Effector memory CD4-positive, alpha-beta T cell (primary cell): ENCODE measurements around the gene ALG12.

ENCODE experiments used
- DNase-seq, 3 donors: peaks; one replicate each; pipeline ENCODE4 v3.0.0-alpha.2; 2020
- H3K27ac ChIP-seq: 2 replicates; pipeline ENCODE4 v1.7.0; 2013; ENCODE audit warnings: mild to moderate bottlenecking, low read length, moderate library complexity; ENCODE audit not compliant: insufficient read depth, poor library complexity, severe bottlenecking
- H3K27me3 ChIP-seq: replicated peaks from 2 replicates; pipeline ENCODE4 v1.7.0; 2013; ENCODE audit warnings: mild to moderate bottlenecking, low read length; ENCODE audit not compliant: insufficient read depth, control insufficient read depth, poor library complexity, severe bottlenecking
- H3K36me3 ChIP-seq: 2 replicates; pipeline ENCODE4 v1.7.0; 2013; ENCODE audit warnings: mild to moderate bottlenecking, low read length, moderate library complexity; ENCODE audit not compliant: control insufficient read depth, insufficient read depth
- H3K4me1 ChIP-seq: 2 replicates; pipeline ENCODE4 v1.7.0; 2013; ENCODE audit warnings: low read length, mild to moderate bottlenecking; ENCODE audit not compliant: control insufficient read depth, insufficient read depth, poor library complexity, severe bottlenecking
- H3K4me3 ChIP-seq: 2 replicates; pipeline ENCODE4 v1.7.0; 2013; ENCODE audit warnings: low read length, low read depth, mild to moderate bottlenecking; ENCODE audit not compliant: insufficient read depth, poor library complexity, severe bottlenecking
- H3K9me3 ChIP-seq: 2 replicates; pipeline ENCODE4 v1.7.0; 2013; ENCODE audit warnings: mild to moderate bottlenecking, low read length, moderate library complexity; ENCODE audit not compliant: control insufficient read depth

ALG12 gene

GRCh38 chr22:49911881-49912625 lies 6.2 kb downstream of the ALG12 start:
- H3K9me3 ChIP-seq, result no peaks in the 10 kb centered on the region
- DNase-seq, result no peak
- H3K4me3 ChIP-seq, result no peak overlapping the region
- H3K36me3 ChIP-seq, result peaks cover 42% of the 10 kb centered on the region
- peaks cover 2% of the 10 kb centered on the region for H3K4me1 ChIP-seq
- H3K27me3 ChIP-seq, result no peaks in the 10 kb centered on the region
- no peak overlapping the region for H3K27ac ChIP-seq

DNA sequence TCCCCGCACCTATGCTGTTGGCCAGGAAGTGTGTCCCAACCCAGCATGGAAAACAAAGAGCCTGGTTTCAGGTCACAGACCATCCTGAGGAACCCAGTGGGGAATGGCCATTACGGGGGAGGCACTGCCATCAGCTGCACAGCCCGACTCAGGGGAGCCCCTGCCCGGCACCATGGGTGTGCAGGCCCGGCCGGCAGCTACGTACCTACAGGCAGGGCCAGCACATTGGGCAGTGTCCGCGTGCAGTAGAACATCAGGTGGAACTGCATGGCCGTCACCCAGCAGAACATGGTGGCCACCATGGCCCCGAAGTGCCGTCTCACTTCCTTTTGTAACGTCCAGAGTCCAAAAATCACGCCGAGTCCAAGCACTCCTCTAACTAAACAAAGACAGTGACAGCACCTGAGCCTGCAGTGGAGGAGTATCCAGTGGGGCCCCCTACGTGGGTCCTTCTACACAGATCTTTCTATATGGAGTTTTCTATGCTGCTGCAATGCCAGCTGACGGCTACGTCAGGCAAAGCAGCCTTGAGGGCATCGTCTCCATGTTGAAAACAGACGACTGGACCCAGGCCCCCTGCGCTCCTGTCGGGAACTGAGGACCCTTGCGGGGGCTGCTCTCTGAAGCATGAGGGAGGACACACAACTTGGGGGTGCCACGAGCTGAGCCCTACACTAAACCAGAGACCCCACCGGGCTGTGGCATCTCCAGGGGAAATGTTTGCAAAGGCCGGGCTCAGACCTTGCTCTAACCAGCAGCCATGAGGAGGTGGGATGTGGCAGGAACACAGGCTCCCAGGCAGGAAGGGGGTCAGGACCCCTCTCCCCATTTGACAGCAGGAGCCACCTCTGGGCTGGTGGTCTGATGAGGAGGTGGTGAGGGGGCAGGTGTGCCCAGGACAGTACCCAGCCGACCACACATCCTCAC lies 7.7 kb downstream of the ALG12 start:
- DNase-seq, result no peak
- H3K9me3 ChIP-seq, result no peaks in the 10 kb centered on the region
- no peaks in the 10 kb centered on the region for H3K27me3 ChIP-seq
- H3K4me1 ChIP-seq, result no peaks in the 10 kb centered on the region
- H3K4me3 ChIP-seq, result no peak overlapping the region
- peaks cover 52% of the 10 kb centered on the region for H3K36me3 ChIP-seq
- H3K27ac ChIP-seq, result no peak overlapping the region

DNA sequence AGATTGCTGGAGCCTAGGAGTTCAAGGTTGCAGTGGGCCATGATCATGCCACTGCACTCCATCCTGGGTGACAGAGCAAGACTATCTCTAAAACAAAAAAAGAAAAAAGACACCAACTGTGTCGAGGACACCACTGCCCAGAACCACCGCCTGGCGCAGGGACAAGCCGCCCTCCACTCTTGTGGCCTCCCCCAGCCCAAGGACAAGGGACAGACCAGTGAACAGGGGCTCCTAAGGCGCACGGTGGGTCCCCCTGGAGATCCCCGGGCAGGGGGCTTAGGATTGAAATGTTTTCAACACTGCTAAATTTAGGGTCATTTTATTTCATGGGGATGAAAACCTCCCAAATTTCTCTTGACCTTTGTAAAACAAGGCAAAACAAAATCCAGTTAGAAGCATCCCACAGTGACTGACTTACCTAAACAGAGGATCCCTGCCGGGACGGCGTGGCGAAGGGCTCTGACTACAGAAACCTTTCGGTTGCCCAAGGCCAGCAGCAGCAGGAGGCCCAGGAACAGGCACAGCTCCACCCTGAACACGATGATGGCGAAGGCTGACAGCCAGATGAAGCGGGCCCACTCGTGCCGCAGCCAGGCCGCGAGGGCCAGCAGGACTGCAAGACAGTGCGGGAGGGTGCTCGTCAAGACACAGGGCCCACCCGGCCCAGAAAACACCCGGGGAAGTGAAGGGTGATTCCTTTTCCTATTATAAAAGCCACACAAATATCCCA lies 8.6 kb downstream of the ALG12 start:
- Histone ChIP-seq H3K27me3 (no peaks in the 10 kb centered on the region), H3K36me3 (peaks cover 52% of the 10 kb centered on the region), H3K9me3 (no peaks in the 10 kb centered on the region), H3K4me1 (no peaks in the 10 kb centered on the region), H3K4me3 (no peak overlapping the region), H3K27ac (no peak overlapping the region)
- DNase-seq, result no peak

- H3K27me3 ChIP-seq, result no peaks in the 10 kb centered on the region
- no peaks in the 10 kb centered on the region for H3K4me1 ChIP-seq
- peaks cover 57% of the 10 kb centered on the region for H3K36me3 ChIP-seq
- no peaks in the 10 kb centered on the region for H3K9me3 ChIP-seq
- no peak overlapping the region for H3K27ac ChIP-seq
- no peak overlapping the region for H3K4me3 ChIP-seq
- DNase-seq, result no peak
Measured at GRCh38 chr22:49907807-49908206, 10.4 kb downstream of the ALG12 start.

DNA sequence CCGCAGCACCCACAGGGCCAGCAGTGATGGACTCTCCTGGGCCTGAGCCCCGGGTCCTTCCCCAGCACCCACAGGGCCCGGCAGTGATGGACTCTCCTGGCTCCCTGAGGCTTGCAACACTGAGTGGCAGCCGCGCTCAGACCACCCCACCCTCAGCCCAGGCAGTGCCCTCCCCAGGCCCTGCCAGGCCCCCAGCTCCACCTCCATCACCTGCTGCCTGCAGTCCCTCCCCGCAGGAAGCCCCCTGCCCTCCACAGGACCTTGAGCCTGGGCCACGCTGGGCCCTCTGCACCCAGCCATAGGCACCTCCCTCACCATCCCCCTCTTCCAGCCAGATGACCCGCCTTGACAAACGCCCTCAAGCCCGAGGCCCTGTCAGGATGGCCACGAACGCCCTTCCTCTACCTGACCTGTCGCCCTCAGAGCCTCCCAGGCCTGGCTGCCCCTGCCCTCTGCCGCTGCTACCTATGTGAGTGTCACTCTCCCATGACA lies 11.4 kb downstream of the ALG12 start:
- Histone ChIP-seq H3K9me3 (no peaks in the 10 kb centered on the region), H3K27me3 (no peaks in the 10 kb centered on the region), H3K36me3 (peaks cover 58% of the 10 kb centered on the region), H3K4me3 (no peak overlapping the region), H3K27ac (no peak overlapping the region), H3K4me1 (no peaks in the 10 kb centered on the region)
- DNase-seq, result no peak

- Histone ChIP-seq H3K27me3 (no peaks in the 10 kb centered on the region), H3K36me3 (peaks cover 56% of the 10 kb centered on the region), H3K4me3 (no peak overlapping the region), H3K4me1 (no peaks in the 10 kb centered on the region), H3K9me3 (no peaks in the 10 kb centered on the region), H3K27ac (no peak overlapping the region)
- DNase-seq, result no peak
Measured at GRCh38 chr22:49906071-49906798, 12.0 kb downstream of the ALG12 start.

DNA sequence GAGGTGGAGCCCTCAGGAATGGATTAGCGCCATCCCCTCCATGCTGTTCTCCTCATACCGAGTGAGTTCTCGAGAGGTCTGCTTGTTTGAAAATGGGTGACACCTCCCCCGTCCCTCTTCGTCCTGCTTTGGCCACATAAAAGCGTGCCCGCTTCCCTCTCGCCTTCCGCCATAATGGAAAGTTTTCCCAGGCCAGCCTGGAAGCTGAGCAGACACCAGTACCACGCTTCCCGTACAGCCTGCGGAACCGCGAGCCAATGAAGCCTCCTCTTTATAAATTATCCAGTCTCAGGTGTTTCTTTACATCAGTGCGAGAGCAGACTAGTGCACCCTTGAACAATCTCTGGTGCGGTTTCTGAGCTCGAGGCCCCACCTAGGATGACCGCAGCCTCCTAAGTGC lies 12.8 kb downstream of the ALG12 start:
- H3K4me1 ChIP-seq, result no peaks in the 10 kb centered on the region
- no peak overlapping the region for H3K27ac ChIP-seq
- no peaks in the 10 kb centered on the region for H3K27me3 ChIP-seq
- peaks cover 54% of the 10 kb centered on the region for H3K36me3 ChIP-seq
- no peak for DNase-seq
- no peak overlapping the region for H3K4me3 ChIP-seq
- no peaks in the 10 kb centered on the region for H3K9me3 ChIP-seq

DNA sequence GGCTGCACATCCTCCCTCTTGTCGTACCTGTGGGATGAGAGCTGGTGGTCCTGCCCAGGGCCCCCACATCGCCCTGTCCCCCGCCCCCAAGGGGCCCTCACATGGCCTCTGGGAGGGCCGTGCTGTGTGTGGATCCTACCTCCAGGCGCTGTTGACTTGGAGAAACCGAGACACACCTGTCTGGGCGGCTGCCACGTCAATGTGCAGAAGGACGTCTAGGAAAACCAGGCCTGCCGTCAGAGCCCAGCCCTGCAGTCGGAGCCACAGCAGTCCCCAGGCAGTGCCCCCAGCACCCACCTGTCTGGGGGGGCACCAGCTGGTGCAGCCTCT lies 14.2 kb downstream of the ALG12 start:
- no peak for DNase-seq
- Histone ChIP-seq H3K27ac (no peak overlapping the region), H3K36me3 (peaks cover 40% of the 10 kb centered on the region), H3K27me3 (no peaks in the 10 kb centered on the region), H3K4me1 (no peaks in the 10 kb centered on the region), H3K4me3 (no peak overlapping the region), H3K9me3 (no peaks in the 10 kb centered on the region)

GRCh38 chr22:49903322-49904039 lies 14.8 kb downstream of the ALG12 start:
- Histone ChIP-seq H3K9me3 (no peaks in the 10 kb centered on the region), H3K4me1 (no peaks in the 10 kb centered on the region), H3K27ac (no peak overlapping the region), H3K27me3 (no peaks in the 10 kb centered on the region), H3K4me3 (no peak overlapping the region), H3K36me3 (peaks cover 38% of the 10 kb centered on the region)
- DNase-seq, result no peak
